Left kidney (tissue), 2 donors: ENCODE results near the gene DNAH3. TPM values are rescaled to one million over a fixed set of nuclear protein-coding genes. Genes with fewer than 3 reads are reported as not detected.
A peak's percentile ranks its signal among the peaks of the same experiment; 100 is the strongest.
"Not testable (repeated sequence)": the region's sequence is repeated elsewhere in the genome, so short reads cannot be mapped to it uniquely, and the experiment has no call there.

Experiments used
- DNase-seq: peaks from one replicate; pipeline ENCODE4 v3.0.0-alpha.2; 2013
- polyA plus RNA-seq: library from polyadenylated mRNA; unstranded; fragments of 120-200 nt; gene quantifications from one replicate; pipeline ENCODE4 v1.2.1, GENCODE V29; 2013; ENCODE audit not compliant: insufficient read length

The DNAH3 gene
- polyA plus RNA-seq, 1 donor: 0.40 TPM

GRCh38 chr16:21128991-21129390, 21.7 kb downstream of the DNAH3 start:
- no peak for DNase-seq

DNA sequence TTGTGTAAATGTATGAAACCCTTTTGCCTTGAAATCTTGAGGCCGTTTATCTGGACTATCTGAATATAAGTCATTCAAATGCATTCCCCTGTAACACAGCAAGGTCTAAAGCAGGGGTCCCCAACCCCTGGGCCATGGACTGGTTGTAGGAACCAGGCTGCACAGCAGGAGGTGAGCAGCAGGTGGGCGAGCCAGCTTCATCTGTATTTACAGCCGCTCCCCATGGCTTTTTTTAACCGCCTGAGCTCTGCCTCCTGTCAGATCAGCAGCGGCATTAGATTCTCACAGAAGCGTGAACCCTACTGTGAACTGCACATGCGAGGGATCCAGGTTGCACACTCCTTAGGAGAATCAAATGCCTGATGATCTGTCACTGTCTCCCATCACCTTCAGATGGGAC, 24.1 kb downstream of the DNAH3 start:
- no peak for DNase-seq

DNA sequence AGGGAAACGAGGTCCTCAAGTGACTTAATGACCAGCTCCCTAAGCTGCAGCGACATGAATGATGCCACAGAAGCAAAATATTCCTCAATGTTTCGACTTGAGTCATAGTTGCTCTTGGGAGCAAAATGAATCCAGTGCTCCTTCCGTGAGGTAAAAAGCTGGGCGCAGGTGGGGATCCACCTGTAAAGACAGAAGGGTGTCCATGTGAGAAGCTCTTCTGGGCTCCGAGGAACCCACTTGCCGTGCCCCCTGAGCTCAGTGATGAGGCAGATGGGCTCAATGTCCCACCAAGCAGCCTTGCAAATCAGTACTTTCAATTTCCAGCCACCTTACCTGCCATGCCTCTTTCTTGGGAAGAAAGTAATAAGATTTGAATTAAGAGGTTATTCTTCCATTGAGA, 25.5 kb downstream of the DNAH3 start:
- no peak for DNase-seq

- DNase-seq: peak; percentile 26
Observed at GRCh38 chr16:21120976-21121520, 29.6 kb downstream of the DNAH3 start.

DNA sequence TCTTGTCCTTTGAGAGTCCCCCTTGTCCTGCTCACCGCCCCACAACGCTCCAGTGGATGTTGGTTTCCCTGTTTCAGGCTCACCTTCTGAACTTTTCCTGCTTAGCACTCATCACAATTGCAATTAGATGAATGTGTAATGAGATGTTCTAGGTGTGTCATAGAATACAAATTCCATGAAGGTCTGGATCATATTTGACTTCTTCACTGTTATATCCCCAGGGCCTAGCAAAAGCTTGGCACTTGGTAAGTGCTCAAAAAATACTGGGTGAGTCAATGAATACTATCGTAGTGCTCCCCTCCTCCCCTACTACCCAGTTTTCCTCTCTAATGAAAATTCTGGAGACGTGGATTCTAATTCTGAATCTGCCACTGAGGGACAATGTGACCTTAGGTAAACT, 33.1 kb downstream of the DNAH3 start:
- no peak for DNase-seq

DNA sequence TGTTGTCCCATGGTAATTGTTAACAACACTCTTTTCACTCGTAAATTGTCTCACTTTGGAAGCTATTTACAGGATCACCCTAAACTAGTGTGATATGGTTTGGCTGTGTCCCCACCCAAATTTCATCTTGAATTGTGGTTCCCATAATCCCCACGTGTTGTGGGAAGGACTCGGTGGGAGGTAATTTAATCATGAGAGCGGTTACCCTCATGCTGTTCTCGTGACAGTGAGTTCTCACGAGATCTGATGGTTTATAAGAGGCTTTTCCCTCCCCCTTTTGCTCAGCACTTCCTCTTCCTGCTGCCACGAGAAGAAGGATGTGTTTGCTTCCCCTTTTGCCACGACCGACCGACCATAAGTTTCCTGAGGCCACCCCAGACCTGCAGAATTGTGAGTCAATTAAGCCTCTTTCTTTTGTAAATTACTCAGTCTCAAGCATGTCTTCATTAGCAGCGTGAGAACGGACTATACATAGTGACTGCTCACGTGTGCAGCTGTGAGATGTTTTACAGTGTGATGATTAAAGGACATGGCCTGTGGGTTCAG, 34.4 kb downstream of the DNAH3 start:
- DNase-seq: no peak

DNA sequence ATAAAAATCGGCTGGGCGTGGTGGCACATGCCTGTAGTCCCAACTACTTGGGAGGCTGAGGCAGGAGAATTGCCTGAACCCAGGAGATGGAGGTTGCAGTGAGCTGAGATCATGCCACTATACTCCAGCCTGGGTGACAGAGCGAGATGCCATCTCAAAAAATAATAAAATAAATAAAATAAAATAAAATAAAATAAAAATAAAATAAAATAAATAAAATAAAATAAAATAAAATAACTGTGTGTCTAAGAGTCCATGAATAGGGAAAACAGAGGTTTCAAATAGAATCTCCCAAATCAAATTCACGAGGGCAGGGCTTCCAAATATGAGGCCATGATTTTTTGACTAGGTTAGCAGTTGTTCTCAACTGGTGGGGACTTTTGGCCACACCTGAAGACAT, 35.1 kb downstream of the DNAH3 start:
- not testable (repeated sequence) for DNase-seq

- no peak for DNase-seq
Observed at GRCh38 chr16:21103941-21104860, 46.4 kb downstream of the DNAH3 start.

DNA sequence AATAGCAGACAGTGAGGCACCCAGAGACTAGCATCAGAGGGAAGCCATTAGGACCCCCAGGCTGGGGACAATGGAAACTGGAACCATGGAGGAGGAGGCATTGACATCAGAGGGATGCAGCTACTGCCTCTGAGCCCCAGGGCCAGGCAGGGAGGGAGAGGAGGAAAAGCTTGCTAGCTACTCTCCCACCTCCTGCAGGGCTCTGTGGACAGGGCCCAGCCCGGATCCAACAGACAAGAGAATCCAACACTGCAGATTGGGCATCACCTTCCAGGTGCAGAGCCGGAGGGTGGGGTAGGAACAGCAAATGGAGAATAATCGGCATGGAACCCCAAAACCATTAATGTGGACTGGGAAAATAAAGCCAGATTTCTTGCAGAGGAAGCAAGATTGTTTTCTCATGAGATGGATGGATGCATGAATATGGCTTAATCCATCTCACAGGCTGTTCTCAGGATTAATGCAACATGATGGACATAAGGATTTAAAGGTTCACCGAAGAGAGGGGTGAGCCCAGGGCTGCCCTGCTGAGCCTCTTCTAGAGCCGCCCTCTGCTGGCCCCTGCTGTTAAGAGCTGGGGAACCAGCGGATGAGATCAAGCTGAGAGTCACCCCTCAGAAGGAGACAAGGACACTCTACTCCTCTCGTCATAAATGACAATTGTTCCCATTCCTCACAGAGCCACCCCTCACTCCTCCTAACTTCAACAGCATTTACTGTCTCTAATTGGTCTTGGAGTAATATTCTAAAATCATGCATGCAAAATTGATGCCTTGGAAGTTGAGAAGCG, 48.8 kb downstream of the DNAH3 start:
- DNase-seq: no peak

DNA sequence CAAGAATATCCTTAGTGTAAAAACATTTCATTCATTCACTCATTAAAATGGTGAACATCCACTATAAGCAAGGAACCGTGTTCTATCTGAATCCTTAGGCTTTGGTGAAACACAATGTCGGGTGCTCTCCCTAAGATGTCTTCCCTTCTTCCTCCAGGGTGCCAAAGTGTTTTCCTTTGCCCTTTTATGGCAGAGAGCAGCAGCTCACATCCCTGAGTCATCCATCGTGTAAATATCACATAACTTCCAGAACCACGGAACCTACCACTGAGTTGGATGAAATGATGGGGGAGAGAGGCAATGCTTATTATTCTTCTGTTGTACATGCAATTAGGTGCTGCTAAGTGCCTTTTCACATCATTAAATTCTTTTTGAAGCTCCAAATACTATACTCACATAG, 50.2 kb downstream of the DNAH3 start:
- DNase-seq: no peak

GRCh38 chr16:21097151-21097550, 53.5 kb downstream of the DNAH3 start:
- no peak for DNase-seq

GRCh38 chr16:21094719-21095118, 55.9 kb downstream of the DNAH3 start:
- not testable (repeated sequence) for DNase-seq

DNA sequence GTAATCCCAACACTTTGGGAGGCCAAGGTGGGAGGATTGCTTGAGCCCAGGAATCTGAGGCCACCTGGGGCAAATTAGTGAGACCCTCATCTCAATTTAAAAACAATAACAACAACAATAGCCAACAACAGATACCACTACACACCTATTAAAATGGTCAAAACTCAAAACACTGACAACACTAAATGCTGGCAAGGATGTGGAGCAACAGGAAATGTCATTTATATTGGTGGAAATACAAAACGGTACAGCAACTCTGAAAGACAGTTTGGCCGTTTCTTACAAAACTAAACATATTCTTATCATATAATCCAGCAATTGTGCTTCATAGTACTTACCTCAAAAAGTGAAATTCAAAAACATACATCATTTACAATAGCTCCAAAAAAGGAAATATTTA, 57.7 kb downstream of the DNAH3 start:
- no peak for DNase-seq

GRCh38 chr16:21088646-21089538, 61.8 kb downstream of the DNAH3 start:
- no peak for DNase-seq

GRCh38 chr16:21088143-21088542, 62.5 kb downstream of the DNAH3 start:
- DNase-seq: no peak

GRCh38 chr16:21084631-21085225, 65.9 kb downstream of the DNAH3 start:
- no peak for DNase-seq

GRCh38 chr16:21083729-21084268, 66.8 kb downstream of the DNAH3 start:
- DNase-seq: peak; percentile 29

- no peak for DNase-seq
Observed at GRCh38 chr16:21081329-21081728, 69.3 kb downstream of the DNAH3 start.

- no peak for DNase-seq
Observed at GRCh38 chr16:21078563-21078962, 72.1 kb downstream of the DNAH3 start.

DNA sequence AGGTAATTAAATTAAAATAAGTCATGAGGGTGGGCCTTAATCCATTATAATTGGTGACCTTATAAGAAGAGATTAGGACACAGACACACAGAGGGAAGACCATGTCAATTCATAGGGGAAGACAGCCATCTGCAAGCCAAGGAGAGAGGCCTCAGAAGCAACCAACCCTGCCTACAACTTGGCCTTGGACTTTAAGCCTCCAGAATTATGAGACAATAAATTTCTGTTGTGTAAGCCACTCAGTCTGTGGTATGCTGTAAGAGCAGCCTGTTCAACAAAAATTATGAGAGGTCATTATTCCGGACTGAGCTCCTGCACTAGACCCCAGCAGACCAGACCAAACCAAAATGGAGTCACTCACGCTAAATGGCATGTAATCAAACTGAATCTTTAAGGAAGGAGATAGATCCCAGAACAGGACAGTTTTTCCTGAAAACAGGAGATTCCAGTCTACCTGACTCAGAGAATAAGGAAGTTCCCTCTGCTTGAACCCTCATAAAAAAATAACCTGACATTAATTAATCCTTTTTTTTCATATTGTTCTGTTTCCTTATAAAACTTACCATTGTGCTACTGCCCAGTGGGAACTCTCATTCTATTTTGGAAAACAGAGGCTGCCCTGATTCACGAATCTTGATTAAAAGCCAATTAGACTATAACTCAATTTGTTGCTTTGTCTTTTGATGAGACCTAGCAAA, 74.3 kb downstream of the DNAH3 start:
- no peak for DNase-seq
